ENCODE measurements around the gene LRRC10.

- TF ChIP-seq POLR2A (IDR thresholded peaks at IDR 0.05), result no peak
- TF ChIP-seq CTCF (IDR thresholded peaks at IDR 0.05), result no peak
- TF ChIP-seq EP300 (IDR thresholded peaks at IDR 0.05), result no peak
- TF ChIP-seq POLR2AphosphoS5 (IDR thresholded peaks at IDR 0.05), result no peak
Measured at GRCh38 chr12:69621551-69621950, 10.8 kb upstream of the LRRC10 start.

All from suprapubic skin (tissue), 4 donors.